ENCODE results near the gene TMEM258. TPM values are rescaled to one million over a fixed set of nuclear protein-coding genes. Genes with fewer than 3 reads are reported as not detected.

Gene TMEM258
- polyA plus RNA-seq, 1 donor, result 158 TPM

DNA sequence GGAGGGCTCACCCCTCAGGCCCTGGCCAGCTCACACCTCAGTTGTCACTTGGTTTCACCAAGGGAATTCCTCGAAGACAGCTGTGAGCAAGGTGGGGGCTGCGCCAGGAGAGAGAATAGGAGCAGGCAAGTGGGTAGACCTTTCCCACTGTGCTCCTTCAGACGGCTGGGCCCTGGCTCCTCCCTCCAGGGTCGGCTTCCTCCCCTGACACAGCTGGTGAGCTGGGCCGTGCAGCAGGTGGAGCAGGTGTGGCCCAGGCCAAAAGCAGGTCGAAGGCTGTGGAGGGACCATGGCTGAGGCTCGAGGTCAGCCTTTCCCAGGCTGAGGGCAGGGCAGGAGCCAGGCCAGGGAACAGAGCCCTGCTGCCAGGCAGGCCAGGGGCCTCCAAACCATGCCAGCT is 52.4 kb downstream of the TMEM258 start:
- DNase-seq (ENCODE audit: low read depth), result no peak

DNA sequence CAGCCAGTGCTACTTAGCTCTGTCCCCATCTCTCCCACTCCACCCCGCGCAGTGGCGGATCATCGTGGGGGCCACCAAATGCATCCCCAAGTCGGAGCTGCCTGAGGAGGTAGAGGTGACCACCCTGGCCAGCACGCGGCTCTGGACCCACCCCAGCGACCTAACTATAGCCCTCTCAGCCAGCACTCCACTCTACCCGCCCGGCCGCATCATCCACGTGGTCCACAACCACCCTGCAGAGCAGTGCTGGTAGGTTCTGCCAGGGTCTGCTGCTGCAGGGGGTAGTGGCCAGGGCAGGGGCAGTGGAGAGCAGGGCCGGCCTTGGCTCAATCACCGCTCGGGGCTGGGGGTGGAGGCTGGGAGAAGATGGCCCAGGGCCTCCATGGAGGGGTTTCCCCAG is 53.0 kb downstream of the TMEM258 start:
- no peak for DNase-seq (ENCODE audit: low read depth)

Other genes with a start within 250 kb of the TMEM258 start
- 3.3 TPM for gene SYT7, start 211.5 kb downstream of the TMEM258 start, polyA plus RNA-seq (ENCODE audit: insufficient read length)
- gene DAGLA, start 112.2 kb downstream of the TMEM258 start, polyA plus RNA-seq (ENCODE audit: insufficient read length), result 4.6 TPM
- 0.94 TPM for gene MYRF, start 40.0 kb downstream of the TMEM258 start, polyA plus RNA-seq (ENCODE audit: insufficient read length)
- gene FEN1, start 312 bp upstream of the TMEM258 start, polyA plus RNA-seq (ENCODE audit: insufficient read length), result 11.7 TPM
- 16.6 TPM for gene FADS1, start 24.4 kb upstream of the TMEM258 start, polyA plus RNA-seq (ENCODE audit: insufficient read length)
- gene FADS2, start 35.7 kb upstream of the TMEM258 start, polyA plus RNA-seq (ENCODE audit: insufficient read length), result 75.9 TPM
- gene FADS3, start 98.9 kb upstream of the TMEM258 start, polyA plus RNA-seq (ENCODE audit: insufficient read length), result 41.5 TPM
- 25.9 TPM for gene RAB3IL1, start 125.0 kb upstream of the TMEM258 start, polyA plus RNA-seq (ENCODE audit: insufficient read length)
- gene BEST1, start 157.8 kb upstream of the TMEM258 start, polyA plus RNA-seq (ENCODE audit: insufficient read length), result 2.5 TPM
- 1,297 TPM for gene FTH1, start 175.0 kb upstream of the TMEM258 start, polyA plus RNA-seq (ENCODE audit: insufficient read length)

Data from forelimb muscle (tissue), 1 donor.